GF-D8 (cell line): ENCODE measurements around the gene MOCS2.

Source experiments
- DNase-seq: peaks from one replicate; lab custom pipeline; 2025; lab: John Stamatoyannopoulos, UW

Gene MOCS2

DNA sequence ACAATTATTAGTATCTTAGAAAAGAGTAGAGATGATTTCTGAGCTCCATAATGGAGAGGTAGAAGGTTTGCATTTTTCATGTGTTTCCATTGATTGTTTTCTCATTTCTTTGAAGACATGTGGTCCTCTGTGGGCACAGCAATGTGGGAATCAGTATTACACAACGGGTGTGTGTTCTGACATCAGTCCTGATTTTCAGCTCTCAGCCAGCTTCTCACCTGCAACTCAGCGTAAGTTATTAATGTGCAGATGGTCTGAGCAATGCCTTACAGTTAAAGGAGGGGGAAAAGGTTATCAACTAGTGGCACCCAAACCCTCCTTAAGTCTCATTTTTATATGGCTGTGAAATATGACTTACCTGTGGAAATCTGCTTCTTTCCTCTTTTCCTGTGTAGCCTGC is 61.3 kb downstream of the MOCS2 start:
- no peak for DNase-seq
